Measurements from ENCODE around the gene CANT1. TPM values are rescaled to one million over a fixed set of nuclear protein-coding genes. Genes with fewer than 3 reads are reported as not detected.

Gene CANT1
- total RNA-seq, 1 experiment from 2014 or later, result 86.4 TPM

DNA sequence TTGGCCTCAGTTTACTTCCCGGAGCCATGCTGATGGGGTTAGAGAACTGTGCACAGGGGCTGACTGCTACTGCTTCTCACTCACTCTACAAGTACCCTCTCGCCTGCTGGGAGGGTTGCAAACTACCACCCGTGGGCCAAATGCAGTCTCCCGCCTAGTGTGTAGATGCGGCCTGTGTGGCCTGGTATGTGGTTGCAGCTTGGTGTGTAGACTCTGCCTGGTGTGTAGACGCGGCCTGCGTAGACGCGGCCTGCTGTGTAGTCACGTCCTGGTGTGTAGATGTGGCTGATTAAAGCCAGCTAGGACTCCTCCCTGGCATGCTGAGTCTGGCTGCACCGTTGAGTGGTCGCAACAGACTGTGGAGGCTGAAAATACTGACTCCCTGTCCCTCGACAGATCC, 7.3 kb downstream of the CANT1 start:
- Histone ChIP-seq H3K9me3 (no peaks in the 10 kb centered on the region), H3K4me3 (ENCODE audit: low read depth, low read length) (no peak overlapping the region), H3K27me3 (replicated peaks; ENCODE audit: control insufficient read depth, insufficient read depth, low read length) (no peaks in the 10 kb centered on the region), H3K4me1 (peaks cover 4% of the 10 kb centered on the region; the same call in 1 of the 2 replicates), H3K36me3 (ENCODE audit: control insufficient read depth, insufficient read depth, low read length) (0 out of 2 replicates have a peak, but pooled peaks cover 3% of the 10 kb centered on the region)
- H3K4me1 Mint-ChIP-seq (ENCODE audit: low read depth, unreplicated experiment), result peaks cover 14% of the 10 kb centered on the region
- ChIA-PET POLR2A (no interaction called here), CTCF (no interaction called here)
- H3K27me3 Mint-ChIP-seq (ENCODE audit: insufficient read depth, unreplicated experiment), result no peaks in the 10 kb centered on the region
- intact Hi-C loops (cut with micrococcal nuclease; ENCODE audit: unreplicated experiment), result no loop called here
- TF ChIP-seq, protein P1, sequence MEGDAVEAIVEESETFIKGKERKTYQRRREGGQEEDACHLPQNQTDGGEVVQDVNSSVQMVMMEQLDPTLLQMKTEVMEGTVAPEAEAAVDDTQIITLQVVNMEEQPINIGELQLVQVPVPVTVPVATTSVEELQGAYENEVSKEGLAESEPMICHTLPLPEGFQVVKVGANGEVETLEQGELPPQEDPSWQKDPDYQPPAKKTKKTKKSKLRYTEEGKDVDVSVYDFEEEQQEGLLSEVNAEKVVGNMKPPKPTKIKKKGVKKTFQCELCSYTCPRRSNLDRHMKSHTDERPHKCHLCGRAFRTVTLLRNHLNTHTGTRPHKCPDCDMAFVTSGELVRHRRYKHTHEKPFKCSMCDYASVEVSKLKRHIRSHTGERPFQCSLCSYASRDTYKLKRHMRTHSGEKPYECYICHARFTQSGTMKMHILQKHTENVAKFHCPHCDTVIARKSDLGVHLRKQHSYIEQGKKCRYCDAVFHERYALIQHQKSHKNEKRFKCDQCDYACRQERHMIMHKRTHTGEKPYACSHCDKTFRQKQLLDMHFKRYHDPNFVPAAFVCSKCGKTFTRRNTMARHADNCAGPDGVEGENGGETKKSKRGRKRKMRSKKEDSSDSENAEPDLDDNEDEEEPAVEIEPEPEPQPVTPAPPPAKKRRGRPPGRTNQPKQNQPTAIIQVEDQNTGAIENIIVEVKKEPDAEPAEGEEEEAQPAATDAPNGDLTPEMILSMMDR (IDR thresholded peaks at IDR 0.05; ENCODE audit: insufficient read depth in 1 of 2, low read depth in 1 of 2, low read length in 1 of 2, severe bottlenecking in 1 of 2, unreplicated experiment in 1 of 2), result no peak
- BruUV-seq (replicated peaks), result no TSS peak
- DNase-seq, result peak in 1 of 2 experiments; percentile 19
- H3K4me3 Mint-ChIP-seq (ENCODE audit: unreplicated experiment), result no peak overlapping the region
- H3K36me3 Mint-ChIP-seq (ENCODE audit: insufficient read depth, unreplicated experiment), result peaks cover 31% of the 10 kb centered on the region
- H3K9me3 Mint-ChIP-seq (ENCODE audit: unreplicated experiment), result no peaks in the 10 kb centered on the region
- no peak overlapping the region for H3K27ac Mint-ChIP-seq (ENCODE audit: unreplicated experiment)

DNA sequence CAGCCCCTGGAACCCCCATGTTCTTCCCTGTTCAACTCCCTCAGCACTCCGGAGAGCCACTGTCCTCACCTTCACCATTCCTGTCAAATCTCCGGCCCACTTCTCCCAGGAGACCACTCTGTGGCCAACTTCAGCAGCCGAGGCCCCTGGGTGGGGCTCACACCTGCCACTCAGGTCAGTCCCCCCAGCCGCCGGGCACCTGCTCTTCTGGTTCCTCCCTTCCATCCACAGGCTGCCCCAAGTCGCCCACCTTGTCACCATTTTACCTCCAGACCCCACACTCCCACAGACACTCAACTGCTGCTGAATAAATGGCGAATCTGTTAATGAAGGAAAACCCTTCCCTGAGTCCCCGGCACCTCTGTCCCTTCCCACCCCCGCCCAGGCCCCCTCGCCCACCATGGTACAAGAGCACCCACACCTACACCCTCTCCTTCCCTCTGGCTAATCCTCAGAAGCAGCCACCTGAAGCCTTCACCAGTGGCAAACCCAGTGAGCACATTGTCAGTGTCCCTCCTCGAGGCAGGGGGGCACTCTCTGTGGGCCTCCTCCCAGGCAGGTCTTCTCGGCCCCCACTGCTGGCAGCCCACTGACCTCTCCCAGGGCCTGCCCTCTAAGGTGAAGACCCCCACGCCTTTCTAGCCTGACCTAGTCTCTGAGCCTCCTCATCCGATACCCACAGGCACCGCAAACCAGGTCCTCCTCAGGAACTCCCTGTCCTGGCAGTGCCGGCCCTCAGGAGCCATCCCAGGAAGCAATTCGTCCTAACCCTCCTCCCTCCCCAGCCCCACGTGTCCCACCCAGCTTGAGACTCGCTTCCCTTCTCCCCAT, 8.2 kb downstream of the CANT1 start:
- ChIA-PET CTCF (no interaction called here), POLR2A (no interaction called here)
- peak in 1 of 2 experiments; percentile 35 for DNase-seq
- Mint-ChIP-seq H3K9me3 (ENCODE audit: unreplicated experiment) (no peaks in the 10 kb centered on the region), H3K4me1 (ENCODE audit: low read depth, unreplicated experiment) (peaks cover 6% of the 10 kb centered on the region), H3K4me3 (ENCODE audit: unreplicated experiment) (no peak overlapping the region), H3K36me3 (ENCODE audit: insufficient read depth, unreplicated experiment) (peaks cover 37% of the 10 kb centered on the region), H3K27me3 (ENCODE audit: insufficient read depth, unreplicated experiment) (no peaks in the 10 kb centered on the region), H3K27ac (ENCODE audit: unreplicated experiment) (no peak overlapping the region)
- peaks cover 4% of the 10 kb centered on the region; the same call in 1 of the 2 replicates for H3K4me1 ChIP-seq
- no peaks in the 10 kb centered on the region for H3K9me3 ChIP-seq
- H3K4me3 ChIP-seq (ENCODE audit: low read depth, low read length), result no peak overlapping the region
- TF ChIP-seq, protein P1 (IDR thresholded peaks at IDR 0.05; ENCODE audit: insufficient read depth in 1 of 2, low read depth in 1 of 2, low read length in 1 of 2, severe bottlenecking in 1 of 2, unreplicated experiment in 1 of 2), result no peak
- intact Hi-C loops (cut with micrococcal nuclease; ENCODE audit: unreplicated experiment), result no loop called here
- BruUV-seq (replicated peaks), result no TSS peak
- H3K36me3 ChIP-seq (ENCODE audit: control insufficient read depth, insufficient read depth, low read length), result 0 out of 2 replicates have a peak, but pooled peaks cover 3% of the 10 kb centered on the region
- H3K27me3 ChIP-seq (replicated peaks; ENCODE audit: control insufficient read depth, insufficient read depth, low read length), result no peaks in the 10 kb centered on the region

DNA sequence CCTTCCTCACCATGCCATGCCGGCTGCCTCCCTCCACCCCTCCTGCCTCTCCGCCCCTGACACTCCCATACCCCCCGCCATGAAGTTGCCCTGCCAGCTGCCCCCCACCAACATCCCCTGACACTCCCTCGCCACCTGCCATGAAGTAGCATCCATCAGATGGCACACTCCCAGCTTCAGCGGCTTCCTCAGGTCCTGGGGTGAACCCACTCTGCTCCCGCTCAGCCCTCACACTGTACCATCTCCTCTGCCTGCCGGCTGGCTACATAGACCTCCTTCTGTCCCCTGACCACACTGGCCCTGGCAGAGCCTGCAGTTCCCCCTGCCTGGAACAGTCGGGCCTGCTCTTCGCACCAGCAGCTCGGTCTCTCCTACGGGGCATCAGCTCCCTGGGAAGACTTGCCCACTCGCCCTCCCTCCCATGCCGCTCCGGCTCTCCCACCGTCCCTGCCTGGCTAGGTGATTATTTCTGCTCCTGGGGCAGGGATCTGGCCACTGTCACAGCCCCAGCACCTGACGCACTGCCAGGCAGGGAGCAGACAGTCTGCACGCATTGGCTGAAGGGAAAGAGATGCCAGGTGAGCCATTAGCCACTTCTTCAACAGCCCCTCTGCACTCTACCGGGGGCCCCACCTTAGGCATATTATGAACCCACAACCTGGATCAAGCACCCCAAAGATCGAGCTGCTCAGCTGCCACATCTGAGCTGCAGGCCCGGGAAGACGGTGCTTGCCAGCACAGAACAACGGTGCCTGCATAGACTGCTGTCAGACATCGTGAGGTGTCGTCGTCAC, 9.0 kb downstream of the CANT1 start:
- Histone ChIP-seq H3K36me3 (ENCODE audit: control insufficient read depth, insufficient read depth, low read length) (0 out of 2 replicates have a peak, but pooled peaks cover 3% of the 10 kb centered on the region), H3K27me3 (replicated peaks; ENCODE audit: control insufficient read depth, insufficient read depth, low read length) (no peaks in the 10 kb centered on the region), H3K4me3 (ENCODE audit: low read depth, low read length) (no peak overlapping the region), H3K9me3 (no peaks in the 10 kb centered on the region), H3K4me1 (peaks cover 3% of the 10 kb centered on the region; the same call in 1 of the 2 replicates)
- CTCF ChIA-PET, result no interaction called here
- Mint-ChIP-seq H3K4me1 (ENCODE audit: low read depth, unreplicated experiment) (no peaks in the 10 kb centered on the region), H3K36me3 (ENCODE audit: insufficient read depth, unreplicated experiment) (peaks cover 43% of the 10 kb centered on the region), H3K27ac (ENCODE audit: unreplicated experiment) (no peak overlapping the region), H3K4me3 (ENCODE audit: unreplicated experiment) (no peak overlapping the region), H3K27me3 (ENCODE audit: insufficient read depth, unreplicated experiment) (no peaks in the 10 kb centered on the region), H3K9me3 (ENCODE audit: unreplicated experiment) (no peaks in the 10 kb centered on the region)
- intact Hi-C loops (cut with micrococcal nuclease; ENCODE audit: unreplicated experiment), result no loop called here
- BruUV-seq (replicated peaks), result no TSS peak
- POLR2A ChIA-PET, result no interaction called here
- TF ChIP-seq, protein P1 (IDR thresholded peaks at IDR 0.05; ENCODE audit: insufficient read depth in 1 of 2, low read depth in 1 of 2, low read length in 1 of 2, severe bottlenecking in 1 of 2, unreplicated experiment in 1 of 2), result no peak
- DNase-seq, result peak in 1 of 2 experiments; percentile 33
